Limb (tissue), 2 donors: Measurements from ENCODE around the gene DCXR.

Experiments
- DNase-seq, 2 donors: peaks; one replicate each; pipeline ENCODE4 v3.0.0-alpha.2; 2016; ENCODE audit errors: extremely low spot score in 2 of 2

The DCXR gene

GRCh38 chr17:82012261-82012639 is 25.2 kb downstream of the DCXR start:
- no peak for DNase-seq

GRCh38 chr17:82011617-82012187 is 25.8 kb downstream of the DCXR start:
- no peak for DNase-seq

DNA sequence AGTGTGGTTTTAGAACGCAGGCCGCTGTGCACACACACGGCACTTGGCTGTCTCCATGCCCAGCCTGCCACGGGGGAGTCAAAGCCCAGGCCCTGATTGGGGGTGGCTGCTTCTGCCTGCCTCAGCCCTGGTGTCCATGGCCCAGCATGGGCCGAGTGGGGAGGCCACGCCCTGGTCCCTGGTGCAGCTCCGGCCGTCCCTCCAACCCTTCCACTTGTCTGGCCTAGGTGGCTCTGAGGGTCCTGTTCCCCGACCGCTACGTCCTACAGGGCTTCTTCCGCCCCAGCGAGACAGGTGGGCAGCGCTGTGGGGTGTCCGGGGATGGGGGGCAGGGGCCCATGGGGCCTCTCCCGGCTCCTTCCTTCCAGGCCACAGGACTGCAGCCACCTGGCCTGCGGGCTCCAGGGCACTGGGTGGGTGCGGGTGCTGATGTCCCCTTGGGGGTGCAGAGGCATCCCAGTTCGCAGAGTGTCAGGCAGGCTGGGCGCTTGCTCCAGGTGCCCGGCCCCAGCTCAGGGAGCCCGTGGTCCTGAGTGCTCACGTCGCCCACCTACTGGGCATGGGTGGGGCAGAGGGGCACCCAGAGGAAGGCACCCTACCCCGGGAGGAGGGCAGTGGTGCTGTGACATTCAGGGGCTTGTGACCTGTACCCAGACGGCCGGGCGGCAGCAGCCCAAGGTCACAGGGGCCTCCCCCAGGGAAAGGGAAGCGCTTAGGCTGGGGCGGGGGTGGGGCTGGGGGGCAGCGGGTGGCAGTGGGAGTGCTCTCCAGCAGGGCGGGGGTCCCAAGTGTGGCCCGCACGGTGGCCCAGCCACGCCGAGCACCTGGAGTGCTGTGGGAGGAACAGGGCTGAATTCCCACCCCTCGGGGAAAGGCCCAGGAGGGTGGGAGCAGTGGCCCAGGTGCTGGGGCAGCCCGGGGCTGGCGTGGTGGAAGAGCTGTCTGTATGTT is 26.6 kb downstream of the DCXR start:
- no peak for DNase-seq

- DNase-seq = no peak
These were observed 28.1 kb downstream of the DCXR start for GRCh38 chr17:82009413-82009812.

DNA sequence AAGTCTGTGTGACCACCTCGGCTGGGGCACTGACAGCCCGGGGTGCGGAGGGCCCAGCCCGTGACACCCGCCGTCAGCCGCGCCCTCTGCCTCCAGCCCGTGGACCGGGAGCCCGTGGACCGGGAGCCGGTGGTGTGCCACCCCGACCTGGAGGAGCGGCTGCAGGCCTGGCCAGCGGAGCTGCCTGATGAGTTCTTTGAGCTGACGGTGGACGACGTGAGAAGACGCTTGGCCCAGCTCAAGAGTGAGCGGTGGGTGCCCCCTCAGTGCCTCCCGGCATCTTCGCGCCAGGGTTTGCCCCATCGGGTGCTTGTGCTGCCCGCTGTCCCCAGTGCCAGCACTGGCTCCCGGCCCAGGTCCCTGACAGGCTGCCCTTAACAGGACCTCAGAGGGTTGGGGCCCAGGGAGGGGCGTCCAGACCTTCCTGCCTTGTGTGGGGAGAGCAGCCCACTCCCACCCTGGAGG is 28.5 kb downstream of the DCXR start:
- no peak for DNase-seq

GRCh38 chr17:82008258-82008940 is 29.1 kb downstream of the DCXR start:
- no peak for DNase-seq

- no peak for DNase-seq
These were observed 29.8 kb downstream of the DCXR start for GRCh38 chr17:82007495-82008257.

DNA sequence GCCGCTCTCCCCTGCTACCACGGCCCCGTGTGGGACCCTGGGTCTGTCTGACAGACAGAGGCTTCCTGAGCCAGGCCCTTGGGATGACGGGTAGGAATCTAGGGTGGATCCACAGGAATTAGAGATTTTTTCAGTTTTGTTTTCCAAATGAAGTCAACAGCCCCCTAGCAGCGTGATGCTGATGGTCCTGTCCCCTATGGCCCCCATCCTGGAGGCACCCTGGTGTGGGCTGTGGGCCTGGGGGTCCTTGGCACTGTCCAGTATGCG is 30.3 kb downstream of the DCXR start:
- DNase-seq = no peak

- no peak for DNase-seq
These were observed 30.8 kb downstream of the DCXR start for GRCh38 chr17:82006468-82007227.

- no peak for DNase-seq
These were observed 31.7 kb downstream of the DCXR start for GRCh38 chr17:82005701-82006348.

GRCh38 chr17:82004517-82005455 is 32.7 kb downstream of the DCXR start:
- DNase-seq = no peak

- DNase-seq = no peak
These were observed 33.8 kb downstream of the DCXR start for GRCh38 chr17:82003411-82004381.

GRCh38 chr17:82001571-82002056 is 35.9 kb downstream of the DCXR start:
- DNase-seq = no peak

DNA sequence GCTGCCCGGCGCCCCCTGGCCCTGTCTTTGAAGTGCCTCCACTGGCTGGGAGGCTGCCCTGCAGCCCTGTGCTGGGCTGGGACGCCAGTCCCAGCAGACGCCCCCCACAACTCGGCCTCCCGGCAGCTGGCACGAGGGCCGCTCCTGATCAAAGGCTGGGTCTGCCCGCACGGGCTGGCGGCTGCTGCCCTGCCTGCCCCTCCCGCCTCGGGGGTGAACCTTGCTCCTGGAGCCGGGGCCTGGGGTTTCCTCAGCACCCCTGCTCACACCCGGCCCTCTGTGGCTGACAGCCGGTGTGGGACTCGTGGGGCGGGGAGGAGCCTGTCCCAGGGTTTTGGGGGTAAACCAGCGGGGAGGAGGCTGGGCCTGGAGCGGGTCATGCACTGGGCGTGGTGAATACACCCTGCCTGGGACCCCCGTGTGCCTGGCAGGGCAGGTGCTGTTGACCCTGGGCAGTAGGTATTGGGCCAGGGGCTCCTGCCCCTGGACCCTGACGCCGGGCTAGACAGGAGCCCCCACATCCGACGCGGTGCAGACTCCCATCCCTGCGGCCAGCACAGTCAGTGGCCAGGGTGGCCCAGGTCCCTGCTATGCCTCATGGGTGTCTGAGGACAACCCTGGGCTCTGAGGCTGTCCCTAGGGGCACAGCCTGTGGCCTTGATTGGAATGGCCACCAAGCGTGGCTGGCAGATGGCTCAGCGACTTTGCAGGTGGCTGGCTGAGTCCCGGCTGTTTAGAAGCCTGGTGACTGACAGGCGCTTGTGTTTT is 36.5 kb downstream of the DCXR start:
- DNase-seq = no peak

GRCh38 chr17:81999976-82000802 is 37.3 kb downstream of the DCXR start:
- DNase-seq = no peak

GRCh38 chr17:81999587-81999975 is 37.9 kb downstream of the DCXR start:
- DNase-seq = no peak
